Loucy (cell line): ENCODE measurements around the gene SDK2.

Source experiments
- H2AFZ ChIP-seq: fragments of 200-600 bp; sonication (generic); 2 replicates; pipeline ENCODE4 v1.6.0; 2016; ENCODE audit warnings: antibody characterized with exemption, mild to moderate bottlenecking, low read length, moderate library complexity
- H3F3A ChIP-seq: fragments of 200-600 bp; 2 replicates; pipeline ENCODE4 v1.6.0; 2016; ENCODE audit warnings: antibody characterized with exemption, low read depth, mild to moderate bottlenecking
- H3K27me3 ChIP-seq: fragments of 200-600 bp; sonication (generic); 2 replicates; pipeline ENCODE4 v1.6.1; 2014; ENCODE audit warnings: low read length, mild to moderate bottlenecking; ENCODE audit not compliant: insufficient read depth, poor library complexity, severe bottlenecking
- H3K36me3 ChIP-seq: fragments of 200-600 bp; sonication (generic); 2 replicates; pipeline ENCODE4 v1.6.1; 2016; ENCODE audit warnings: low read length; ENCODE audit not compliant: insufficient read depth
- H3K4me1 ChIP-seq: fragments of 200-600 bp; sonication (generic); 2 replicates; pipeline ENCODE4 v1.5.1; 2014; ENCODE audit warnings: low read length, mild to moderate bottlenecking; ENCODE audit not compliant: insufficient read depth, poor library complexity, severe bottlenecking
- H3K4me2 ChIP-seq: fragments of 200-600 bp; sonication (generic); 2 replicates; pipeline ENCODE4 v1.6.0; 2014; ENCODE audit warnings: antibody characterized with exemption, low read length, low read depth, mild to moderate bottlenecking; ENCODE audit not compliant: poor library complexity, severe bottlenecking
- H3K4me3 ChIP-seq: fragments of 200-600 bp; sonication (generic); 2 replicates; pipeline ENCODE4 v1.5.1; 2014; ENCODE audit warnings: low read length, mild to moderate bottlenecking, mixed read lengths; ENCODE audit not compliant: poor library complexity, severe bottlenecking
- H3K79me2 ChIP-seq: fragments of 200-600 bp; sonication (generic); 2 replicates; pipeline ENCODE4 v1.6.1; 2014; ENCODE audit warnings: low read length; ENCODE audit not compliant: insufficient read depth
- H3K9ac ChIP-seq: fragments of 200-600 bp; sonication (generic); 2 replicates; pipeline ENCODE4 v1.6.0; 2014; ENCODE audit warnings: mild to moderate bottlenecking, low read depth, low read length, moderate library complexity; ENCODE audit not compliant: poor library complexity, severe bottlenecking
- H3K9me2 ChIP-seq: fragments of 200-600 bp; sonication (generic); replicated peaks from 2 replicates; pipeline ENCODE4 v1.6.1; 2016; ENCODE audit warnings: low read depth, low read length, mixed read lengths
- H3K9me3 ChIP-seq: fragments of 200-600 bp; sonication (generic); 2 replicates; pipeline ENCODE4 v1.6.1; 2014; ENCODE audit warnings: mild to moderate bottlenecking, antibody characterized with exemption, low read length, low read depth; ENCODE audit not compliant: insufficient read depth
- H4K20me1 ChIP-seq: fragments of 200-600 bp; sonication (generic); 2 replicates; pipeline ENCODE4 v1.6.0; 2014; ENCODE audit warnings: antibody characterized with exemption, low read length, mild to moderate bottlenecking; ENCODE audit not compliant: insufficient read depth, poor library complexity, severe bottlenecking
- EZH2phosphoT487 ChIP-seq: fragments of 200-600 bp; IDR thresholded peaks from 2 replicates; pipeline ENCODE4 v1.6.1; 2018; ENCODE audit warnings: antibody characterized with exemption, mild to moderate bottlenecking, moderate library complexity, borderline replicate concordance
- TF ChIP-seq, protein P1 (sequence below): fragments of 200-600 bp; sonication (generic); conservative IDR thresholded peaks from 2 replicates; pipeline ENCODE4 v1.5.1; 2014; ENCODE audit warnings: mild to moderate bottlenecking, antibody characterized with exemption, low read length

SDK2 gene

DNA sequence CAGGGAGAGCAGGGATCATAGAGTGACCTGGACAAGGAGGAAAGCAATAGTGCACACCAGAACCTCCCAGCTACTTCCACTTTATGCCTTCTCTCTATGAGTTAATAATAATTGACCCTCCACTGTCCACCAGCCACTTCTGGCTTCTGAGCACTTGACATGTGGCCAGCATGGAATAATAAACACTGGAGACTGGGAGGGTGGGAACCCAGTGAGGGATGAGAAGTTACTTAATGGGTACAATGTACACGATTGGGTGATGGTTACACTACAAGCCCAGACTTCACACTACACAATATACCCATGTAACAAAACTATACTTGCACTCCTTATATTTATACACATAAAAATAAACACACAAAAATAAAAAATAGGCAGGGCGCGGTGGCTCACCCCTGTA, 343.9 kb downstream of the SDK2 start:
- Histone ChIP-seq H3K4me1 (no peaks in the 10 kb centered on the region), H3K4me3 (no peak overlapping the region), H2AFZ (no peak overlapping the region), H3K9me3 (no peaks in the 10 kb centered on the region), H3K36me3 (no peaks in the 10 kb centered on the region), H3K9ac (no peak overlapping the region), H3K4me2 (no peak overlapping the region), H3K9me2 (no peaks in the 10 kb centered on the region), H3F3A (no peaks in the 10 kb centered on the region), H4K20me1 (no peaks in the 10 kb centered on the region), H3K79me2 (no peaks in the 10 kb centered on the region), H3K27me3 (no peaks in the 10 kb centered on the region)
- TF ChIP-seq, protein P1, sequence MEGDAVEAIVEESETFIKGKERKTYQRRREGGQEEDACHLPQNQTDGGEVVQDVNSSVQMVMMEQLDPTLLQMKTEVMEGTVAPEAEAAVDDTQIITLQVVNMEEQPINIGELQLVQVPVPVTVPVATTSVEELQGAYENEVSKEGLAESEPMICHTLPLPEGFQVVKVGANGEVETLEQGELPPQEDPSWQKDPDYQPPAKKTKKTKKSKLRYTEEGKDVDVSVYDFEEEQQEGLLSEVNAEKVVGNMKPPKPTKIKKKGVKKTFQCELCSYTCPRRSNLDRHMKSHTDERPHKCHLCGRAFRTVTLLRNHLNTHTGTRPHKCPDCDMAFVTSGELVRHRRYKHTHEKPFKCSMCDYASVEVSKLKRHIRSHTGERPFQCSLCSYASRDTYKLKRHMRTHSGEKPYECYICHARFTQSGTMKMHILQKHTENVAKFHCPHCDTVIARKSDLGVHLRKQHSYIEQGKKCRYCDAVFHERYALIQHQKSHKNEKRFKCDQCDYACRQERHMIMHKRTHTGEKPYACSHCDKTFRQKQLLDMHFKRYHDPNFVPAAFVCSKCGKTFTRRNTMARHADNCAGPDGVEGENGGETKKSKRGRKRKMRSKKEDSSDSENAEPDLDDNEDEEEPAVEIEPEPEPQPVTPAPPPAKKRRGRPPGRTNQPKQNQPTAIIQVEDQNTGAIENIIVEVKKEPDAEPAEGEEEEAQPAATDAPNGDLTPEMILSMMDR = no peak
- TF ChIP-seq EZH2phosphoT487 = no peak

DNA sequence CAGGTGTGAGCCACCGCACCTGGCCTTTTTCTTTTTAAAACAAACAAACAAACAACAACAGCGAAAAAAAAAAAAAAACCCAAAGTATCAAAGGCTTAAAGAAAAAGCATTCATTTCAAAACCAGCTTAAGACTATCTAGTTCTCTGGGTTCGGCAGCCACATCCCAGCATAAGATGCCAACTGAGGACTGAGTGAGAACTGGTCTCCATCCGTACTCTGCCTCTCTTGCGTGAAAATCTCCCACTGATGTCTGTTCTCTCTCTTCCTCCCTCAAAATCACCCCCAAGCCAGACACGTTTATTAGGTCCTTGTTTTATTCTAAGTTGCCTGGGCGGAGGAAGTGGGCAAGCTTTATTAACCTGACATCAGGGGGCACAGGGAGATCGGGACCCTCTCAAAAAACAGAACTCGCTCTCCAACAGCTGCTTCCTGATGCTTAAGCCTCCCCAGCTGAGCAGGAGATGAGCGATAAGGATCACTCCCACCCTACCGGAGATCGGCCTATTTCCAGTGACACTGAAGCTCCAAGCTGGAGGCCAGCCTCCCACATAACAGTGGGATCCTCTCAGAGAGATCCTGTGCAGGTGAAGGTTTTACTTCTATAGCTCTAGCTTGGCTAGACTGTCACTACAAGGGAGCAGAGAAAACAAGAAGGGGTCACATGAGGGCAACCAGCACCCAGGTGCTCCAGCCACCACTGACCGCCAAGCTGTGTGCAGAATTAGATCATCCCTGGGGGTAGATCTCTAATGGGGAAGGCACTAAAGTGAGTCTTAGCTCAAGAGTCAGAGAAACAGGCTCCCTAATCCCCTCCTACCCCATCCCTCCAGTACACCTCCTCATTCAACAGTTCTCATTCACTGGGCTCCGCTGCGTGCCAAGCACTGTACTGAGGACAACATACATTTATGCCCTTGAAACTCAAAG, 346.0 kb downstream of the SDK2 start:
- Histone ChIP-seq H2AFZ (no peak overlapping the region), H3K9me2 (no peaks in the 10 kb centered on the region), H3K36me3 (no peaks in the 10 kb centered on the region), H3F3A (no peaks in the 10 kb centered on the region), H3K27me3 (no peaks in the 10 kb centered on the region), H3K4me2 (no peak overlapping the region), H3K9me3 (no peaks in the 10 kb centered on the region), H3K4me3 (no peak overlapping the region), H3K9ac (no peak overlapping the region), H3K4me1 (no peaks in the 10 kb centered on the region), H4K20me1 (no peaks in the 10 kb centered on the region), H3K79me2 (no peaks in the 10 kb centered on the region)
- TF ChIP-seq, protein P1 = no peak

DNA sequence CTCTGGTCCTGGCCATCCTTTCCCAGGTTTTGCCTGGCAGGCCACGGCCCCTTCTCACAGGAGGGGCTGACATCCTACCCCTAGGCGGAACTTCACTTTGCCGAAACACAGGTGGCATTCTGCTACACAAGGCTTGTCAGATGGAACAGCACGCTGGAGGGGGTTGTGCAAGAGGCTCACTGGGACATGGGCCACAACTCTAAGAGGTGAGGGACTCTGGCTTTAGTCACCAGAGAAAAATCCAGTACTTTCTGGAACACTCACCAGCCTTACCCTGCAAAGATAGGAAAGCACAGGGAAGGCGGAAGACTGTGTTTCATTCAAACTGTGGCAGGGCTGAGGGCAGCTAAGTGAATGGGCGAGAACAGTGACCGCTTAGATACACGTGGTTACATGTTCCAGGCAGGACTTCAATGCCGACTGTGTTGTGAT, 350.7 kb downstream of the SDK2 start:
- Histone ChIP-seq H3F3A (no peaks in the 10 kb centered on the region), H3K4me1 (peaks cover 22% of the 10 kb centered on the region), H4K20me1 (no peaks in the 10 kb centered on the region), H3K9ac (no peak overlapping the region), H2AFZ (no peak overlapping the region), H3K4me3 (no peak overlapping the region), H3K36me3 (no peaks in the 10 kb centered on the region), H3K27me3 (no peaks in the 10 kb centered on the region), H3K9me3 (no peaks in the 10 kb centered on the region), H3K4me2 (no peak overlapping the region), H3K79me2 (no peaks in the 10 kb centered on the region), H3K9me2 (no peaks in the 10 kb centered on the region)
- TF ChIP-seq EZH2phosphoT487 = no peak
- TF ChIP-seq, protein P1 = no peak
